SK-N-SH (cell line): Measurements from ENCODE around the gene ZNF335. TPM values are rescaled to one million over a fixed set of nuclear protein-coding genes. Genes with fewer than 3 reads are reported as not detected.
A peak's percentile ranks its signal among the peaks of the same experiment; 100 is the strongest.

Experiments
- CTCF ChIA-PET: fragments of 300-600, 350-600 bp; formaldehyde crosslinking; extraction: SDS; loops from one replicate; lab custom pipeline; 2021; lab: Yijun Ruan, JAX
- POLR2A ChIA-PET: fragments of 350-600 bp; sonication (Branson Sonifier 250); formaldehyde crosslinking; extraction: SDS; loops from one replicate; lab custom pipeline; 2020; ENCODE audit warnings: antibody characterized with exemption, inconsistent platforms; lab: Yijun Ruan, JAX
- DNase-seq: peaks from one replicate; pipeline ENCODE4 v3.0.0; 2012
- H2AFZ ChIP-seq: fragments of 200-600 bp; sonication (generic); 2 replicates; pipeline ENCODE4 v1.8.1; 2016; ENCODE audit warnings: antibody characterized with exemption, mild to moderate bottlenecking, low read depth
- H3F3A ChIP-seq: fragments of 200-600 bp; sonication (generic); replicated peaks from 2 replicates; pipeline ENCODE3; 2016; ENCODE audit warnings: antibody characterized with exemption, mild to moderate bottlenecking; ENCODE audit not compliant: insufficient read depth
- H3K27ac ChIP-seq, 2 experiments: fragments of 200-500 bp in 1 of 2; fragments of 200-600 bp in 1 of 2; sonication (Bioruptor generic) in 1 of 2; sonication (generic), shearing (Covaris generic) in 1 of 2; 2 replicates each; pipeline versions ENCODE4 v1.5.1 to v1.6.1; 2014 to 2016; ENCODE audit warnings: low read depth in 2 of 2, inconsistent platforms in 1 of 2, low read length in 1 of 2, mild to moderate bottlenecking in 1 of 2, mixed read lengths in 1 of 2
- H3K27me3 ChIP-seq: fragments of 200-600 bp; sonication (generic), shearing (Covaris generic); 2 replicates; pipeline ENCODE4 v1.6.1; 2016; ENCODE audit warnings: mixed run types; ENCODE audit not compliant: insufficient read depth
- H3K36me3 ChIP-seq, 2 experiments: fragments of 200-500 bp in 1 of 2; fragments of 200-600 bp in 1 of 2; sonication (Bioruptor generic) in 1 of 2; sonication (generic) in 1 of 2; replicated peaks in 1 of 2; 2 replicates each; pipeline versions ENCODE3 to v1.5.1; 2014 to 2016; ENCODE audit warnings: low read length in 1 of 2, mild to moderate bottlenecking in 1 of 2; ENCODE audit not compliant: insufficient read depth in 2 of 2, control insufficient read depth in 1 of 2
- H3K4me1 ChIP-seq, 2 experiments: fragments of 200-500 bp in 1 of 2; fragments of 200-600 bp in 1 of 2; sonication (Bioruptor generic) in 1 of 2; sonication (generic), shearing (Covaris generic) in 1 of 2; 2 replicates each; pipeline versions ENCODE4 v1.5.1 to v1.6.1; 2014 to 2016; ENCODE audit warnings: low read depth in 1 of 2, low read length in 1 of 2, mixed run types in 1 of 2; ENCODE audit not compliant: insufficient read depth in 2 of 2, control insufficient read depth in 1 of 2
- H3K4me2 ChIP-seq: fragments of 200-600 bp; sonication (generic), shearing (Covaris generic); 2 replicates; pipeline ENCODE4 v1.6.1; 2017; ENCODE audit warnings: mixed run types
- H3K4me3 ChIP-seq, 2 experiments: fragments of 200-500 bp in 1 of 2; fragments of 200-600 bp in 1 of 2; sonication (Bioruptor generic) in 1 of 2; sonication (generic), shearing (Covaris generic) in 1 of 2; 2 replicates each; pipeline versions ENCODE4 v1.5.1 to v1.8.1; 2014 to 2016; ENCODE audit warnings: low read depth in 2 of 2, inconsistent platforms in 1 of 2, low read length in 1 of 2, mild to moderate bottlenecking in 1 of 2, mixed read lengths in 1 of 2, moderate library complexity in 1 of 2
- H3K79me2 ChIP-seq: fragments of 200-600 bp; sonication (generic); 2 replicates; pipeline ENCODE4 v1.8.1; 2017; ENCODE audit warnings: mild to moderate bottlenecking; ENCODE audit not compliant: insufficient read depth
- H3K9ac ChIP-seq: fragments of 200-600 bp; sonication (generic); 2 replicates; pipeline ENCODE4 v1.6.1; 2017; ENCODE audit warnings: mixed run types
- H3K9me2 ChIP-seq: fragments of 200-600 bp; sonication (generic); 2 replicates; pipeline ENCODE4 v1.6.1; 2017; ENCODE audit warnings: mixed run types
- H3K9me3 ChIP-seq: fragments of 200-600 bp; sonication (generic); 2 replicates; pipeline ENCODE4 v1.6.1; 2017; ENCODE audit warnings: mixed run types, mild to moderate bottlenecking, moderate library complexity
- H4K20me1 ChIP-seq: fragments of 200-600 bp; sonication (generic); 2 replicates; pipeline ENCODE4 v1.6.1; 2017; ENCODE audit warnings: mild to moderate bottlenecking, mixed run types; ENCODE audit not compliant: insufficient read depth
- ELF1 ChIP-seq: IDR thresholded peaks from 2 replicates; pipeline ENCODE4 v1.4.0; 2012
- FOXM1 ChIP-seq: IDR thresholded peaks from 2 replicates; pipeline ENCODE4 v1.4.0; 2012; ENCODE audit warnings: low read depth, mild to moderate bottlenecking
- GABPA ChIP-seq: IDR thresholded peaks from 2 replicates; pipeline ENCODE4 v1.4.0; 2012; ENCODE audit warnings: low read depth, mild to moderate bottlenecking
- GATA2 ChIP-seq: sonication (generic); formaldehyde crosslinking; IDR thresholded peaks from 2 replicates; pipeline ENCODE4 v1.5.0; 2020; ENCODE audit warnings: mild to moderate bottlenecking, missing genetic modification reagents
- JUND ChIP-seq: IDR thresholded peaks from 2 replicates; pipeline ENCODE4 v1.4.0; 2012
- MAX ChIP-seq: IDR thresholded peaks from 2 replicates; pipeline ENCODE4 v1.4.0; 2012; ENCODE audit warnings: low read depth
- MXI1 ChIP-seq: IDR thresholded peaks from 2 replicates; pipeline ENCODE4 v1.6.1; 2012; ENCODE audit warnings: mild to moderate bottlenecking, low read depth, low read length, improper control_type of control experiment
- POLR2AphosphoS5 ChIP-seq: IDR thresholded peaks from 2 replicates; pipeline ENCODE4 v1.6.1; 2012; ENCODE audit warnings: low read depth, low read length
- RAD21 ChIP-seq: IDR thresholded peaks from 2 replicates; pipeline ENCODE4 v1.6.1; 2012; ENCODE audit warnings: mild to moderate bottlenecking, low read length
- RCOR1 ChIP-seq: fragments of 150-350 bp; IDR thresholded peaks from 2 replicates; pipeline ENCODE4 v1.6.1; 2017; ENCODE audit warnings: antibody characterized with exemption, low read length
- RXRA ChIP-seq: IDR thresholded peaks from 2 replicates; pipeline ENCODE4 v1.4.0; 2012; ENCODE audit warnings: low read depth, mild to moderate bottlenecking, borderline replicate concordance
- SIN3A ChIP-seq: IDR thresholded peaks from 2 replicates; pipeline ENCODE4 v1.6.1; 2012; ENCODE audit warnings: low read depth, mild to moderate bottlenecking, low read length, moderate library complexity, borderline replicate concordance
- SMC3 ChIP-seq: IDR thresholded peaks from 2 replicates; pipeline ENCODE4 v1.6.1; 2012; ENCODE audit warnings: low read depth, low read length, improper control_type of control experiment
- TAF1 ChIP-seq: IDR thresholded peaks from 2 replicates; pipeline ENCODE4 v1.6.1; 2012; ENCODE audit warnings: low read depth, mild to moderate bottlenecking, low read length, moderate library complexity, borderline replicate concordance
- TCF12 ChIP-seq: IDR thresholded peaks from 2 replicates; pipeline ENCODE4 v1.4.0; 2012
- TEAD4 ChIP-seq: IDR thresholded peaks from 2 replicates; pipeline ENCODE4 v1.4.0; 2012; ENCODE audit warnings: mild to moderate bottlenecking, borderline replicate concordance; ENCODE audit not compliant: insufficient read depth
- USF1 ChIP-seq: IDR thresholded peaks from 2 replicates; pipeline ENCODE4 v1.4.0; 2012; ENCODE audit warnings: low read depth, borderline replicate concordance
- ZBTB33 ChIP-seq: IDR thresholded peaks from 2 replicates; pipeline ENCODE4 v1.4.0; 2012; ENCODE audit warnings: low read depth, borderline replicate concordance
- WGBS: methylation state at CpG from one replicate; pipeline ENCODE4 v1.1.6; 2017; ENCODE audit warnings: low lambda C conversion rate; 5-methylcytosine and 5-hydroxymethylcytosine counted together
- polyA plus RNA-seq, 3 experiments: library from polyadenylated mRNA; depleted of rRNA; stranded (reverse); fragments of >200 nt; gene quantifications; 2 replicates each; pipeline ENCODE4 v1.2.3, GENCODE V29; 2012

Gene ZNF335
- polyA plus RNA-seq, 1 of the 3 experiments (the other 2 are of a cell fraction): 11.7 TPM

- POLR2A ChIA-PET: no interaction called here
- DNase-seq: no peak
- Histone ChIP-seq H3F3A (peaks cover 9% of the 10 kb centered on the region), H3K36me3 (peaks cover 0 to 8% of the 10 kb centered on the region in 2 experiments), H3K27ac (no peak overlapping the region)
- no peak for TF ChIP-seq SMC3
- TF ChIP-seq, all 33 proteins: peak for 0
- Histone ChIP-seq H3K27me3 (no peaks in the 10 kb centered on the region), H3K9me3 (no peaks in the 10 kb centered on the region), H3K9me2 (no peaks in the 10 kb centered on the region), H3K4me1 (peaks cover 7 to 8% of the 10 kb centered on the region in 2 experiments; a peak in 1 of 4 replicates), H3K4me3 (no peak overlapping the region), H2AFZ (no peak overlapping the region), H3K9ac (no peak overlapping the region), H3K4me2 (no peak overlapping the region), H4K20me1 (no peaks in the 10 kb centered on the region; the same call in 1 of the 2 replicates), H3K79me2 (peaks cover 8% of the 10 kb centered on the region)
- CTCF ChIA-PET: interaction anchor here (1.2 kb wide), 1 partner anchor 12 kb away, joined by 3 read pairs; no protein-coding TSS in a partner anchor
- WGBS: 77% methylated on average over 5 of the region's 5 CpGs
Observed at GRCh38 chr20:45913116-45913515, 58.9 kb downstream of the ZNF335 start.

- H3K4me3 ChIP-seq: peak overlapping the region; percentile 60 to 72
- no peaks in the 10 kb centered on the region for H3K9me2 ChIP-seq
- H3K79me2 ChIP-seq: peaks cover 10% of the 10 kb centered on the region
- peak overlapping the region; percentile 95 for H2AFZ ChIP-seq
- H3K9ac ChIP-seq: peak overlapping the region; percentile 84
- no peak for DNase-seq
- CTCF ChIA-PET: interaction anchor here (1.1 kb wide), 1 partner anchor 22 kb away, joined by 4 read pairs; no protein-coding TSS in a partner anchor
- peak overlapping the region; percentile 99 for H3K4me2 ChIP-seq
- peaks cover 5 to 14% of the 10 kb centered on the region in 2 experiments for H3K36me3 ChIP-seq
- WGBS: 60% methylated on average over 4 of the region's 4 CpGs
- peaks cover 7 to 8% of the 10 kb centered on the region in 2 experiments; a peak in 1 of 4 replicates for H3K4me1 ChIP-seq
- no peaks in the 10 kb centered on the region; the same call in 1 of the 2 replicates for H4K20me1 ChIP-seq
- H3K27ac ChIP-seq: peak overlapping the region; percentile 47 to 91
- no peaks in the 10 kb centered on the region for H3K9me3 ChIP-seq
- no peak for TF ChIP-seq GABPA
- TF ChIP-seq POLR2AphosphoS5: no peak
- no peak for TF ChIP-seq FOXM1
- TF ChIP-seq GATA2: no peak
- no peak for TF ChIP-seq ELF1
- TF ChIP-seq TAF1: no peak
- no peak for TF ChIP-seq RXRA
- no peak for TF ChIP-seq RAD21
- TF ChIP-seq SIN3A: no peak
- no peak for TF ChIP-seq TEAD4
- no peak for TF ChIP-seq ZBTB33
- TF ChIP-seq TCF12: no peak
- TF ChIP-seq USF1: no peak
- TF ChIP-seq MAX: no peak
- TF ChIP-seq MXI1: no peak
- no peak for TF ChIP-seq JUND
- TF ChIP-seq RCOR1: no peak
- TF ChIP-seq, all 33 proteins: peak for 0
- Histone ChIP-seq H3F3A (peaks cover 6% of the 10 kb centered on the region), H3K27me3 (no peaks in the 10 kb centered on the region)
- POLR2A ChIA-PET: interaction anchor here (0.6 to 3.2 kb wide), 5 partner anchors 8 to 30 kb away, joined by 3 to 46 read pairs (median 5); partner anchors contain the start of genes CTSA, NEURL2 and PCIF1
Observed at GRCh38 chr20:45912344-45912682, 59.7 kb downstream of the ZNF335 start.
